A549 (cell line): ENCODE data around the gene NR1D1. TPM values are rescaled to one million over a fixed set of nuclear protein-coding genes. Genes with fewer than 3 reads are reported as not detected.

ENCODE experiments used
- ATAC-seq, 2 experiments: fragments of 200-7000 bp in 1 of 2; fragments of >200 bp in 1 of 2; cut with Nextera tagmentation in 1 of 2; cut with Tn5 transposase in 1 of 2; 3 replicates each; pipeline versions ENCODE4 v1.8.0 to v1.9.1; 2018 to 2020; ENCODE audit warnings: mild to moderate bottlenecking in 1 of 2, moderate library complexity in 1 of 2
- CTCF ChIA-PET: fragments of 300-600 bp; sonication (Branson Sonifier 250); formaldehyde crosslinking; extraction: SDS; loops from one replicate; lab custom pipeline; 2021; ENCODE audit warnings: antibody characterized with exemption, inconsistent platforms; lab: Yijun Ruan, JAX
- POLR2A ChIA-PET: fragments of 350-600 bp; formaldehyde crosslinking; extraction: SDS; loops from one replicate; lab custom pipeline; 2021; ENCODE audit warnings: antibody characterized with exemption, inconsistent platforms; lab: Yijun Ruan, JAX
- DNase-seq, 2 experiments: peaks; one replicate each; pipeline versions ENCODE4 v3.0.0 to v3.0.0-alpha.2; 2011 to 2016; ENCODE audit warnings: low read depth in 1 of 2, low spot score in 1 of 2
- FAIRE-seq: peaks from 2 replicates; lab custom pipeline; 2011; peaks lifted over from hg19 to GRCh38; lab: Jason Lieb, UNC
- H3K27ac ChIP-seq, 2 experiments: fragments of >200 bp; sonication (Bioruptor Twin); formaldehyde crosslinking; 3 replicates each; pipeline ENCODE4 v1.5.1; 2016 to 2017
- H3K4me1 ChIP-seq: fragments of >200 bp; sonication (Bioruptor Twin); formaldehyde crosslinking; 3 replicates; pipeline ENCODE4 v1.6.1; 2016
- H3K4me2 ChIP-seq: fragments of >200 bp; sonication (Bioruptor Twin); formaldehyde crosslinking; 3 replicates; pipeline ENCODE4 v1.6.1; 2016
- H3K4me3 ChIP-seq: fragments of >200 bp; sonication (Bioruptor Twin); formaldehyde crosslinking; 3 replicates; pipeline ENCODE4 v1.5.1; 2016
- H3K9me3 ChIP-seq: fragments of >200 bp; sonication (Bioruptor Twin); formaldehyde crosslinking; 3 replicates; pipeline ENCODE4 v1.6.1; 2016
- BCL3 ChIP-seq: fragments of >200 bp; sonication (Bioruptor Twin); formaldehyde crosslinking; IDR thresholded peaks from 3 replicates; pipeline ENCODE4 v1.6.1; 2016
- CBX2 ChIP-seq: fragments of 200-600 bp; sonication (generic); IDR thresholded peaks from 2 replicates; pipeline ENCODE4 v1.6.1; 2016; ENCODE audit warnings: low read depth, mild to moderate bottlenecking, borderline replicate concordance
- CEBPB ChIP-seq, 2 experiments: fragments of >200 bp in 1 of 2; sonication (Bioruptor Twin) in 1 of 2; formaldehyde crosslinking in 1 of 2; IDR thresholded peaks; 2 replicates each; pipeline ENCODE4 v1.6.1; 2012 to 2016
- CHD4 ChIP-seq: fragments of 200-600 bp; sonication (generic); IDR thresholded peaks from 2 replicates; pipeline ENCODE4 v1.6.1; 2016; ENCODE audit warnings: antibody characterized with exemption, mild to moderate bottlenecking, borderline replicate concordance
- CTCF ChIP-seq: fragments of >200 bp; sonication (Bioruptor Twin); formaldehyde crosslinking; IDR thresholded peaks from 3 replicates; pipeline ENCODE4 v1.5.1; 2016
- EP300 ChIP-seq, 2 experiments: fragments of >200 bp; sonication (Bioruptor Twin); formaldehyde crosslinking; IDR thresholded peaks; 2 replicates in 1 of 2; 3 replicates in 1 of 2; pipeline ENCODE4 v1.6.1; 2016 to 2017
- FOSB ChIP-seq: fragments of 250-450 bp; sonication (Bioruptor Pico); IDR thresholded peaks from 2 replicates; pipeline ENCODE4 v1.5.0; 2020; ENCODE audit warnings: mild to moderate bottlenecking, moderate library complexity
- HES2 ChIP-seq: fragments of >200 bp; sonication (Bioruptor Twin); formaldehyde crosslinking; IDR thresholded peaks from 2 replicates; pipeline ENCODE4 v1.6.1; 2016
- HMGXB4 ChIP-seq: fragments of 250-450 bp; sonication (Bioruptor Pico); IDR thresholded peaks from 2 replicates; pipeline ENCODE4 v1.5.0; 2021; ENCODE audit warnings: mild to moderate bottlenecking, moderate library complexity, borderline replicate concordance
- HOXA7 ChIP-seq: fragments of 250-450 bp; sonication (Bioruptor Pico); IDR thresholded peaks from 2 replicates; pipeline ENCODE4 v1.5.0; 2020; ENCODE audit warnings: mild to moderate bottlenecking, moderate library complexity
- HOXB13 ChIP-seq: fragments of 250-450 bp; sonication (Bioruptor Pico); IDR thresholded peaks from 2 replicates; pipeline ENCODE4 v1.5.0; 2020; ENCODE audit warnings: low read depth, mild to moderate bottlenecking, moderate library complexity
- MAFK ChIP-seq: fragments of 450-650 bp; IDR thresholded peaks from 2 replicates; pipeline ENCODE4 v1.6.1; 2014; ENCODE audit not compliant: partially characterized antibody
- MAZ ChIP-seq: fragments of 150-350 bp; IDR thresholded peaks from 2 replicates; pipeline ENCODE4 v1.6.1; 2014; ENCODE audit warnings: antibody characterized with exemption, low read depth, low read length, borderline replicate concordance
- MYC ChIP-seq: IDR thresholded peaks from 2 replicates; pipeline ENCODE4 v1.6.1; 2012; ENCODE audit warnings: mild to moderate bottlenecking, inconsistent platforms, low read length, improper control_type of control experiment, borderline replicate concordance
- NFE2L2 ChIP-seq: fragments of 150-350 bp; conservative IDR thresholded peaks from 2 replicates; pipeline ENCODE4 v1.6.1; 2014; ENCODE audit warnings: low read length
- NR3C1 ChIP-seq: fragments of >200 bp; sonication (Bioruptor Twin); formaldehyde crosslinking; IDR thresholded peaks from 3 replicates; pipeline ENCODE4 v1.6.1; 2017
- PBX3 ChIP-seq: IDR thresholded peaks from 2 replicates; pipeline ENCODE4 v1.6.1; 2012
- POLR2AphosphoS2 ChIP-seq: conservative IDR thresholded peaks from 2 replicates; pipeline ENCODE4 v1.6.1; 2012; ENCODE audit warnings: low read length, improper control_type of control experiment, inconsistent platforms
- TFCP2L1 ChIP-seq: fragments of 250-450 bp; sonication (Bioruptor Pico); IDR thresholded peaks from 2 replicates; pipeline ENCODE4 v1.5.0; 2021; ENCODE audit warnings: mild to moderate bottlenecking
- TP53 ChIP-seq: fragments of 250-450 bp; sonication (Bioruptor Pico); IDR thresholded peaks from 2 replicates; pipeline ENCODE4 v1.5.0; 2021; ENCODE audit warnings: mild to moderate bottlenecking, moderate library complexity
- ZNF302 ChIP-seq: fragments of 250-450 bp; sonication (Bioruptor Pico); IDR thresholded peaks from 2 replicates; pipeline ENCODE4 v1.9.0; 2021; ENCODE audit warnings: inconsistent platforms, mild to moderate bottlenecking, moderate library complexity
- WGBS: methylation state at CpG from one replicate; pipeline ENCODE4 v1.1.6; 2017; ENCODE audit errors: missing lambda C conversion rate; 5-methylcytosine and 5-hydroxymethylcytosine counted together
- polyA plus RNA-seq, 4 experiments: library from polyadenylated mRNA; depleted of rRNA in 3 of 4; stranded (reverse); fragments of >200 nt; fragmentation: RNase III in 1 of 4; extraction: RNeasy Plus Mini Kit Qiagen cat#74134 plus additional on column Dnase treatment in 1 of 4; gene quantifications; 2 replicates in 3 of 4; 3 replicates in 1 of 4; pipeline ENCODE4 v1.2.3, GENCODE V29; 2011 to 2017

NR1D1 gene
- polyA plus RNA-seq, 2 of the 4 experiments (the other 2 are of a cell fraction) = 1.2 to 4.4 TPM

GRCh38 chr17:40104594-40105486 lies 4.5 kb upstream of the NR1D1 start:
- TF ChIP-seq TFCP2L1 (CRISPR knock-in tag) (no peak), CEBPB (IDR thresholded peaks at IDR 0.05) (no peak), CTCF (no peak), HOXB13 (no peak), NFE2L2 (no peak), MAZ (no peak), TP53 (CRISPR knock-in tag) (no peak), BCL3 (no peak), HES2 (no peak), MAFK (no peak), POLR2AphosphoS2 (no peak), MYC (no peak), HMGXB4 (no peak)
- FAIRE-seq (no peak), DNase-seq (no peak), ATAC-seq (no peak)
- Histone ChIP-seq H3K4me2 (no peak overlapping the region), H3K27ac (peak overlapping the region in 1 of 2 experiments; percentile 34; a peak in 4 of 6 replicates), H3K9me3 (no peaks in the 10 kb centered on the region), H3K4me1 (peaks cover 55% of the 10 kb centered on the region), H3K4me3 (no peak overlapping the region)
- POLR2A ChIA-PET = no interaction called here
- WGBS = 72% methylated on average over 3 of the region's 3 CpGs
- CTCF ChIA-PET = interaction anchor here (0.6 to 12.1 kb wide), 14 partner anchors 9 to 1793 kb away, joined by 3 to 108 read pairs (median 4); partner anchors contain the start of gene MED24

- DNase-seq (no peak), FAIRE-seq (no peak)
- WGBS = 91% methylated on average over 2 of the region's 2 CpGs
- CTCF ChIA-PET = interaction anchor here (0.7 to 17.1 kb wide), 13 partner anchors 9 to 1688 kb away, joined by 3 to 390 read pairs (median 6); partner anchors contain the start of genes CSF3 and THRA
- Histone ChIP-seq H3K4me3 (no peak overlapping the region), H3K4me1 (peaks cover 60% of the 10 kb centered on the region), H3K27ac (peak overlapping the region; percentile 63 to 89), H3K4me2 (peak overlapping the region; percentile 59; the same call in 1 of the 3 replicates)
- POLR2A ChIA-PET = interaction anchor here (7.1 kb wide), 1 partner anchor 9 kb away, joined by 173 read pairs; no protein-coding TSS in a partner anchor
- TF ChIP-seq PBX3 = no peak
- TF ChIP-seq FOSB (CRISPR knock-in tag) = no peak
- TF ChIP-seq TP53 (CRISPR knock-in tag) = no peak
- TF ChIP-seq HOXA7 (CRISPR knock-in tag) = no peak
- no peak for TF ChIP-seq EP300 (IDR thresholded peaks at IDR 0.05)
- TF ChIP-seq CBX2 = no peak
- TF ChIP-seq POLR2AphosphoS2 = no peak
- no peak for TF ChIP-seq NR3C1
- no peak for TF ChIP-seq ZNF302 (CRISPR knock-in tag)
- TF ChIP-seq CHD4 = no peak
- TF ChIP-seq, all 56 proteins: peak for 0
- ATAC-seq = no peak
- H3K9me3 ChIP-seq = no peaks in the 10 kb centered on the region
Observed at GRCh38 chr17:40103688-40104087, 3.3 kb upstream of the NR1D1 start.
